GM11168 (cell line): ENCODE data around the gene ATOSB.

Experiments
- in situ Hi-C: fragments of 300-500 bp; cut with MboI; formaldehyde crosslinking; loops from one replicate; pipeline ENCODE4 v1.12.0; 2022; ENCODE audit warnings: low sequenced_read_pairs; ENCODE audit not compliant: unreplicated experiment

Gene ATOSB

GRCh38 chr9:35057271-35057620, 58.4 kb downstream of the ATOSB start:
- in situ Hi-C loops: loop anchor here (10.0 to 25.0 kb wide), 2 partner anchors 162 to 680 kb away; partner anchors contain the start of genes CREB3, GBA2, RGP1 and TLN1

GRCh38 chr9:35056571-35057270, 58.9 kb downstream of the ATOSB start:
- in situ Hi-C loops: loop anchor here (10.0 to 25.0 kb wide), 2 partner anchors 162 to 681 kb away; partner anchors contain the start of genes CREB3, GBA2, RGP1 and TLN1

- in situ Hi-C loops: loop anchor here (10.0 to 25.0 kb wide), 2 partner anchors 160 to 682 kb away; partner anchors contain the start of genes CREB3, GBA2, RGP1 and TLN1
These were observed 60.6 kb downstream of the ATOSB start for GRCh38 chr9:35054871-35055644.

- in situ Hi-C loops: loop anchor here (10.0 to 25.0 kb wide), 2 partner anchors 160 to 683 kb away; partner anchors contain the start of genes CREB3, GBA2, RGP1 and TLN1
These were observed 61.4 kb downstream of the ATOSB start for GRCh38 chr9:35054185-35054835.
